ENCODE data around the gene CCDC141. TPM values are rescaled to one million over a fixed set of nuclear protein-coding genes. Genes with fewer than 3 reads are reported as not detected.

The CCDC141 gene
- polyA plus RNA-seq, 4 donors, result 0.24 to 0.39 (median 0.30) TPM

GRCh38 chr2:178796079-178796677 lies 253.8 kb downstream of the CCDC141 start:
- peak in 2 of 4 donors; percentile 10 to 12 for DNase-seq (ENCODE audit: low read depth in 4 of 4, low spot score in 2 of 4)

GRCh38 chr2:178787934-178788333 lies 262.0 kb downstream of the CCDC141 start:
- DNase-seq (ENCODE audit: low read depth in 4 of 4, low spot score in 2 of 4), result no peak

- DNase-seq (ENCODE audit: low read depth in 4 of 4, low spot score in 2 of 4), result no peak
Observed at GRCh38 chr2:178787155-178787554, 262.8 kb downstream of the CCDC141 start.

GRCh38 chr2:178783889-178784288 lies 266.0 kb downstream of the CCDC141 start:
- DNase-seq (ENCODE audit: low read depth in 4 of 4, low spot score in 2 of 4), result no peak

- DNase-seq (ENCODE audit: low read depth in 4 of 4, low spot score in 2 of 4), result no peak
Observed at GRCh38 chr2:178782236-178782635, 267.7 kb downstream of the CCDC141 start.

Other genes with a start within 250 kb of the CCDC141 start
- 1 to 10 TPM in 2 of 4 donors, under 1 TPM in 2; 0.72 to 1.4 (median 1.0) TPM for gene TTN, start 242.7 kb downstream of the CCDC141 start, polyA plus RNA-seq (ENCODE audit: insufficient read length in 4 of 4)
- gene SESTD1, start 214.7 kb upstream of the CCDC141 start, polyA plus RNA-seq (ENCODE audit: insufficient read length in 4 of 4), result 10 to 100 TPM; 61.5 to 79.3 (median 69.2) TPM